Cardiac atrium fibroblast (primary cell): Measurements from ENCODE around the gene TP53. TPM values are rescaled to one million over a fixed set of nuclear protein-coding genes. Genes with fewer than 3 reads are reported as not detected.

ENCODE experiments used
- total RNA-seq: library from RNA; depleted of rRNA; stranded (reverse); fragments of >200 nt; gene quantifications from 2 replicates; pipeline ENCODE4 v1.2.3, GENCODE V29; 2015

The TP53 gene
- total RNA-seq, result 42.1 and 51.4 TPM in 2 replicates

GRCh38 chr17:7687072-7687907 is at the start of gene TP53:
Gene TP53 (minus strand): TSS chr17:7687490. CDS start chr17:7676594, 10,896 bp downstream.

GRCh38 chr17:7716901-7717755 is 29.8 kb upstream of the TP53 start, which contains the start of gene DNAH2:
Gene DNAH2 (plus strand): TSS chr17:7717744. CDS start chr17:7719735, 1,991 bp downstream.

GRCh38 chr17:7704601-7705268 is 17.4 kb upstream of the TP53 start, which contains the start of gene EFNB3:
Gene EFNB3 (plus strand): TSS chr17:7705202. CDS start chr17:7705599, 397 bp downstream.

GRCh38 chr17:7687908-7688807 is 868 bp upstream of the TP53 start, which contains the start of gene WRAP53:
Gene WRAP53 (plus strand): TSS chr17:7688477. CDS start chr17:7688649, 172 bp downstream.

GRCh38 chr17:7650509-7651096 is 36.7 kb downstream of the TP53 start, which contains the start of gene ATP1B2:
Gene ATP1B2 (plus strand): TSS chr17:7650926. CDS start chr17:7651519, 593 bp downstream.

GRCh38 chr17:7629939-7630571 is 57.2 kb downstream of the TP53 start, which contains the start of gene SHBG:
Gene SHBG (plus strand): TSS chr17:7630135. CDS start chr17:7630173, 38 bp downstream.

GRCh38 chr17:7627250-7628121 is 59.8 kb downstream of the TP53 start, which contains the start of gene SAT2:
Gene SAT2 (minus strand): TSS chr17:7627821. CDS start chr17:7627635, 186 bp downstream.

Other genes with a start within 250 kb of the TP53 start
- 1.8 and 3.4 TPM in 2 replicates for gene FGF11, start 248.0 kb downstream of the TP53 start, total RNA-seq
- gene CHRNB1, start 242.4 kb downstream of the TP53 start, total RNA-seq, result 6.9 and 8.3 TPM in 2 replicates
- gene ZBTB4, start 207.9 kb downstream of the TP53 start, total RNA-seq, result 20.4 and 27.2 TPM in 2 replicates
- not detected in 2 replicates for gene SLC35G6, start 206.0 kb downstream of the TP53 start, total RNA-seq
- gene POLR2A, start 203.1 kb downstream of the TP53 start, total RNA-seq, result 57.0 and 69.2 TPM in 2 replicates
- 39.2 and 40.1 TPM in 2 replicates for gene TNFSF12, start 138.4 kb downstream of the TP53 start, total RNA-seq
- gene TNFSF13, start 128.7 kb downstream of the TP53 start, total RNA-seq, result 2.8 and 11.4 TPM in 2 replicates
- 42.2 and 62.5 TPM in 2 replicates for gene SENP3, start 125.6 kb downstream of the TP53 start, total RNA-seq
- gene CD68, start 107.9 kb downstream of the TP53 start, total RNA-seq, result 19.3 and 30.1 TPM in 2 replicates
- 156 and 212 TPM in 2 replicates for gene MPDU1, start 103.6 kb downstream of the TP53 start, total RNA-seq
- not detected in 2 replicates for gene SOX15, start 97.4 kb downstream of the TP53 start, total RNA-seq
- gene FXR2, start 72.6 kb downstream of the TP53 start, total RNA-seq, result 32.1 and 35.6 TPM in 2 replicates
- 36.8 and 47.5 TPM in 2 replicates for gene SAT2, start 59.7 kb downstream of the TP53 start, total RNA-seq
- gene SHBG, start 57.4 kb downstream of the TP53 start, total RNA-seq, result 1.6 TPM in 1 of 2 replicates, not detected in the other
- 2.9 TPM in 1 of 2 replicates, not detected in the other for gene ATP1B2, start 36.6 kb downstream of the TP53 start, total RNA-seq
- gene WRAP53, start 987 bp upstream of the TP53 start, total RNA-seq, result 4.7 and 7.9 TPM in 2 replicates
- 6.6 and 7.0 TPM in 2 replicates for gene EFNB3, start 17.7 kb upstream of the TP53 start, total RNA-seq
- gene DNAH2, start 30.3 kb upstream of the TP53 start, total RNA-seq, result 2.3 and 6.3 TPM in 2 replicates
- 3.2 and 7.6 TPM in 2 replicates for gene KDM6B, start 146.7 kb upstream of the TP53 start, total RNA-seq
- gene TMEM88, start 167.6 kb upstream of the TP53 start, total RNA-seq, result 0.72 TPM in 1 of 2 replicates, not detected in the other
- 110 and 113 TPM in 2 replicates for gene NAA38, start 170.1 kb upstream of the TP53 start, total RNA-seq
- 7.6 and 8.1 TPM in 2 replicates for gene CYB5D1, start 170.5 kb upstream of the TP53 start, total RNA-seq
- gene CHD3, start 201.3 kb upstream of the TP53 start, total RNA-seq, result 64.0 and 75.8 TPM in 2 replicates
- gene RNF227, start 228.8 kb upstream of the TP53 start, total RNA-seq, result 0.72 and 1.1 TPM in 2 replicates
- 0.18 TPM in 1 of 2 replicates, not detected in the other for gene KCNAB3, start 242.4 kb upstream of the TP53 start, total RNA-seq
- gene TRAPPC1, start 244.5 kb upstream of the TP53 start, total RNA-seq, result 33.4 and 51.2 TPM in 2 replicates
- gene CNTROB, start 244.7 kb upstream of the TP53 start, total RNA-seq, result 15.0 and 24.1 TPM in 2 replicates